ENCODE results near the gene KL.

KL gene

DNA sequence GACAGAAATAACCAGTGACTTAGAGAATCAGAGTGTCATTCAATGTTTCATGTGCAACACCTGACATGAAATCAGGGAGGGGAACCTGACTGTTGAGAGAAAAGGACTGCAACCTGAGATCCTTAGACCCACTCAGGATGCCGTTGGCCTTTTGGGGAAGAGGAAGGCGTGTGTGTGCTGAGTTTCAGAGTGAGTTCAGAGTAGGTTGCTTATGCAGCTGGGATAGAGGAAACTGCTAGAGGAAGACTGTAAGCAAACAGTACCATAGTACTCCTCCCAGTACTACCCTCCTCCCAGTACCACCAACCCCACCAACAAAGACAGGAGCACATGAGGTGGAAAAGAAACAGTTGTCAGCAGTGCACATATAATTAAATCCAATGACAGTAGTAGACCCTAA is 63.7 kb downstream of the KL start:
- DNase-seq (ENCODE audit: low read depth), result no peak
- TF ChIP-seq, protein P1, sequence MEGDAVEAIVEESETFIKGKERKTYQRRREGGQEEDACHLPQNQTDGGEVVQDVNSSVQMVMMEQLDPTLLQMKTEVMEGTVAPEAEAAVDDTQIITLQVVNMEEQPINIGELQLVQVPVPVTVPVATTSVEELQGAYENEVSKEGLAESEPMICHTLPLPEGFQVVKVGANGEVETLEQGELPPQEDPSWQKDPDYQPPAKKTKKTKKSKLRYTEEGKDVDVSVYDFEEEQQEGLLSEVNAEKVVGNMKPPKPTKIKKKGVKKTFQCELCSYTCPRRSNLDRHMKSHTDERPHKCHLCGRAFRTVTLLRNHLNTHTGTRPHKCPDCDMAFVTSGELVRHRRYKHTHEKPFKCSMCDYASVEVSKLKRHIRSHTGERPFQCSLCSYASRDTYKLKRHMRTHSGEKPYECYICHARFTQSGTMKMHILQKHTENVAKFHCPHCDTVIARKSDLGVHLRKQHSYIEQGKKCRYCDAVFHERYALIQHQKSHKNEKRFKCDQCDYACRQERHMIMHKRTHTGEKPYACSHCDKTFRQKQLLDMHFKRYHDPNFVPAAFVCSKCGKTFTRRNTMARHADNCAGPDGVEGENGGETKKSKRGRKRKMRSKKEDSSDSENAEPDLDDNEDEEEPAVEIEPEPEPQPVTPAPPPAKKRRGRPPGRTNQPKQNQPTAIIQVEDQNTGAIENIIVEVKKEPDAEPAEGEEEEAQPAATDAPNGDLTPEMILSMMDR (conservative IDR thresholded peaks at IDR 0.05; ENCODE audit: low read depth, low read length), result no peak
- no peak overlapping the region for H3K4me3 ChIP-seq (ENCODE audit: low read length)

DNA sequence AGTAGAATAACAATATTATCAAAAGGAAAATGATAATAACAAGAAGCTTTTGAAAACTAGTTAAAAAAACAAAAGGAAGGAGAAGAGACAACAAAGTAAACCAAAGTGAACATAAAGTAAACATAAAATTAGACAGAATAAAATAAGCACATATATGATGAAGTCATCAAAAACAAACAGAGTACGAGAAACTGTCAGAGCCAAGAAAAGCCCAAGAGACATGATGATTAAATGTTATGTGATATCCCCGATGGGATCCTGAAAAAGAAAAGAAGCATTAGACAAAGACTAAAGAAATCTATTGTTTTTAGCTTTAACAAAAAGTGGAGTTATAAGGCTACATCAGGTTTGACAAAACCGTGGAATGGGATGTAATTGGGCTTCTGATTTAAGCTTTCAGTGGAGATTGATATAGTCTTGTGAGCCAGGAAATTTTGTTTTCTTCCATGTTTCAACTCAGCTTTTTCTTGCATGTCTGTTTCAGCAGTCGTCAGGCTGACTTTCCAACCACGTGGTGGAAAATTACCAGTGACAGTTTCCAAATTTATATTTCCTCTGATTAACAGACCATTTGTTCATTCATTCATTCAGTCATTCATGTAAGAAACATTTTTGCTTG is 64.9 kb downstream of the KL start:
- TF ChIP-seq, protein P1 (conservative IDR thresholded peaks at IDR 0.05; ENCODE audit: low read depth, low read length), result no peak
- no peak overlapping the region for H3K4me3 ChIP-seq (ENCODE audit: low read length)
- no peak for DNase-seq (ENCODE audit: low read depth)

DNA sequence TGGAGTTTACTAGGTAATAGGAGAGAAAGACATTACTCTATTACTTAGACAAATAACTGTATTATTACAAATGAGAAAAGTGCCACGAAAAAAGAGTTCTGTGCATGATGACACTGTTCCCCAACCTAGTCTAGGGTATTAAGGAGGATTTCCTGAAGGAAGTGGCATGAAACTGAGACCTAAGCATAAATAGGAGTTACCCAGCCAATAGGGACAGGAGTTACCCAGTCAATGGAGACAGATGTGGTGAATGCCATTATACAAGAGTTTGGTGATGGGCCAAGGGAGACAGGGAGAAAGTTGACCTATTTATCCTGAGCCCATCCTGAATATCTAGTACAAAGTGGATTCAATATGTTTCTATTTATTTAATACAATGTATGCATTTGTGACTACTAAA is 65.4 kb downstream of the KL start:
- no peak overlapping the region for H3K4me3 ChIP-seq (ENCODE audit: low read length)
- TF ChIP-seq, protein P1 (conservative IDR thresholded peaks at IDR 0.05; ENCODE audit: low read depth, low read length), result no peak
- no peak for DNase-seq (ENCODE audit: low read depth)

DNA sequence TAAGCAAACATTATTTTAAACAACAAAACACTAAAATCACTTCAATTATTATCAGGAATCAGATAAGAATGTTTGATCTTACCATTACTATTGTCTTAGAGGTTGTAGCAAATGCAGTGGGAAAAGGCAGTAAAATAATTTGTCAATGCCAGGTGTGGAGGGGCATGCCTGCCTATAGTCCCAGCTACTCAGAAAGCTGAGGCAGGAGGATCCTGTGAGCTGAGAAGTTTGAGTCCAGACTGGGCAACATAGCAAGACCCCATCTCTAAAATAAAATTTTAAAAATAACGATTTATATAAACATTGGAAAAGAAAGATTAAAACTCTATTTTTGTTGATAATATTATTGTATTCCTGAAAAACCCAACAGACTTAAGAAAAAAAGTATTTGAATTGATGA is 66.8 kb downstream of the KL start:
- TF ChIP-seq, protein P1 (conservative IDR thresholded peaks at IDR 0.05; ENCODE audit: low read depth, low read length), result no peak
- no peak overlapping the region for H3K4me3 ChIP-seq (ENCODE audit: low read length)
- no peak for DNase-seq (ENCODE audit: low read depth)

DNA sequence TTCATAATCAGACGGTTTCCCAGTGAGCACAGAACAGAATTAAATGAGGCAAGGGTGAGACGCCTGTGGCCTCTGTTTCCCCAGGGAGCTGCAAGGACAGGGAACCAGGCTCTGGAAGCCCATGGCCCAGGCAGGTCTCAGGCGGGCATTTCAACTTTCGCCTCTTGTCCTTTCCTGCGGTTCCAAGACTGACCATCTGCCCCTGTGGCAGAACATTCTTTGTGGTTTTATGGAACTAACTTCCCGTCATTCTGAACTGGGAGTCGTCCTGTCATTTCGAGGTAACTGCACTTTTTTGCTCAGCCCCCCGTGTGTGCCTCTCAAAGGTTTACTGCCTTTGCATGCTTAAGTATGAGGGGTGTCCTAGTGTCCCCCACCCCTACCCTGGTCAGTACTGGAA is 70.9 kb downstream of the KL start:
- no peak overlapping the region for H3K4me3 ChIP-seq (ENCODE audit: low read length)

DNA sequence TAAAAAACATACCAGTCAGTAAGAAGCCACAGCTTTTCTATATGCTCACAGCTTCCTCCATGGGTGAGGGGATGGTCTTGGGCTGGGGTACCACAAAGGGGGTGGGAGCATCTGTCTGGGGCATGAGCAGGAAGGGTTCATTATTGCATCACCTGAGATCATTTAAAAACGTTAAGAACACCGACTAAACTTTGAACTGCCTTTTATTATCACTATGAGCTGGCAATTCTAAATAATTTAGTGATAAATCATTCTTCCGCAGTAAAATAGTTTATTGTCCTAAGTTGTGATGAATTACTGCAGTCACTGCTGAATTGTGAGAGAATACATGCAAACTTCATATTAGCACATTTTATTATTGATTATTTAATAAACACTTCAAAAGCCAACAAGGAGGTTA is 71.6 kb downstream of the KL start:
- no peak overlapping the region for H3K4me3 ChIP-seq (ENCODE audit: low read length)
- no peak for DNase-seq (ENCODE audit: low read depth)
- TF ChIP-seq, protein P1 (conservative IDR thresholded peaks at IDR 0.05; ENCODE audit: low read depth, low read length), result no peak

More for the DNA sequence above, 70.9 kb downstream of the KL start:
- no peak for DNase-seq (ENCODE audit: low read depth)
- TF ChIP-seq, protein P1 (conservative IDR thresholded peaks at IDR 0.05; ENCODE audit: low read depth, low read length), result no peak

DNA sequence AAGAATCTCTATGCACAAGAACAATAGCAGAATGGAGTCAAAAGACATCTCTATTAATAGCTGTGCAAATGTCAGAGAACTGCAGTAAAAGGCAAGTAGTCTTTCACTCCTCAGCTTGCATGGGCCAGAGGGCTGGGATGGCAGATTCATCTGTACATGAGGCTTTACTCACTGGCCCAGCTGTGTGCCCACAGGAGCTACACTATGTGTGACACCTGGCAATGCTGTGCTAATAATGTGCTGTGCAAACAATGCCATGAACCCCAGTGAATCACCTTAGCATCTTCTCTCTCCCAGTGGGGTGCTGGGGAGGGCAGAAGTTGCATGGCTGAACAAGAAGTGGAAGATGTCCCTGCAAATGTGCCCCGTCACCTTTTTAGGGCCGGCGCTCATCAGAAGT is 73.1 kb downstream of the KL start:
- no peak overlapping the region for H3K4me3 ChIP-seq (ENCODE audit: low read length)
- TF ChIP-seq, protein P1 (conservative IDR thresholded peaks at IDR 0.05; ENCODE audit: low read depth, low read length), result no peak
- DNase-seq (ENCODE audit: low read depth), result no peak
